ENCODE results near the gene ANKRD55. TPM values are rescaled to one million over a fixed set of nuclear protein-coding genes. Genes with fewer than 3 reads are reported as not detected.

Gene ANKRD55
- total RNA-seq, 1 experiment from 2014 or later: 0.27 TPM

DNA sequence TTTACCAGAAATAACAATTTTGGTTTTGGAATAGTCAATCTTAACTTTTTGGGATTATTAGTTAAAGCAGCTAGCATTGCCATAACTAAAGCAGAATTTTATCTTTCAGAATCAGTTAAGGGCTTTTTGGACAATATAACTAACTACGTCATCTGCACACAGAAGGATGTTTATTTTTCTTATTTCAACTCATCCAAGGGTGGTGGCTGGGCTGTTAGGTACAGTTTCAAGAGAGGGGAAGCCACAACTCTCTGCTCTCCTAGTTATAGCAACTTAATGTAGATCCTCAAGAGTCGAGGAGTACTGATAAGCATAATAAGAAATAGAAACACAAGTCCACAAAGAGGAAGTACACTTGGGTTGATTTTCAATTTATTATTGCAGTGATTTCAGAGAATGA lies 65.6 kb downstream of the ANKRD55 start:
- no peak for DNase-seq
- H3K4me1 Mint-ChIP-seq (ENCODE audit: low read depth, unreplicated experiment): peaks cover 6% of the 10 kb centered on the region
- no peaks in the 10 kb centered on the region for H3K36me3 ChIP-seq (ENCODE audit: control insufficient read depth, insufficient read depth, low read length)
- intact Hi-C loops (cut with micrococcal nuclease; ENCODE audit: unreplicated experiment): no loop called here
- H3K36me3 Mint-ChIP-seq (ENCODE audit: insufficient read depth, unreplicated experiment): no peaks in the 10 kb centered on the region
- no peaks in the 10 kb centered on the region for H3K9me3 Mint-ChIP-seq (ENCODE audit: unreplicated experiment)
- H3K27ac Mint-ChIP-seq (ENCODE audit: unreplicated experiment): no peak overlapping the region
- BruUV-seq (replicated peaks): no TSS peak
- ChIA-PET CTCF (no interaction called here), POLR2A (no interaction called here)
- TF ChIP-seq, protein P1, sequence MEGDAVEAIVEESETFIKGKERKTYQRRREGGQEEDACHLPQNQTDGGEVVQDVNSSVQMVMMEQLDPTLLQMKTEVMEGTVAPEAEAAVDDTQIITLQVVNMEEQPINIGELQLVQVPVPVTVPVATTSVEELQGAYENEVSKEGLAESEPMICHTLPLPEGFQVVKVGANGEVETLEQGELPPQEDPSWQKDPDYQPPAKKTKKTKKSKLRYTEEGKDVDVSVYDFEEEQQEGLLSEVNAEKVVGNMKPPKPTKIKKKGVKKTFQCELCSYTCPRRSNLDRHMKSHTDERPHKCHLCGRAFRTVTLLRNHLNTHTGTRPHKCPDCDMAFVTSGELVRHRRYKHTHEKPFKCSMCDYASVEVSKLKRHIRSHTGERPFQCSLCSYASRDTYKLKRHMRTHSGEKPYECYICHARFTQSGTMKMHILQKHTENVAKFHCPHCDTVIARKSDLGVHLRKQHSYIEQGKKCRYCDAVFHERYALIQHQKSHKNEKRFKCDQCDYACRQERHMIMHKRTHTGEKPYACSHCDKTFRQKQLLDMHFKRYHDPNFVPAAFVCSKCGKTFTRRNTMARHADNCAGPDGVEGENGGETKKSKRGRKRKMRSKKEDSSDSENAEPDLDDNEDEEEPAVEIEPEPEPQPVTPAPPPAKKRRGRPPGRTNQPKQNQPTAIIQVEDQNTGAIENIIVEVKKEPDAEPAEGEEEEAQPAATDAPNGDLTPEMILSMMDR (IDR thresholded peaks at IDR 0.05; ENCODE audit: insufficient read depth in 1 of 2, low read depth in 1 of 2, low read length in 1 of 2, severe bottlenecking in 1 of 2, unreplicated experiment in 1 of 2): no peak
- H3K4me1 ChIP-seq: peaks cover 2% of the 10 kb centered on the region; the same call in 1 of the 2 replicates
- H3K4me3 ChIP-seq (ENCODE audit: low read depth, low read length): no peak overlapping the region
- no peaks in the 10 kb centered on the region for H3K27me3 Mint-ChIP-seq (ENCODE audit: insufficient read depth, unreplicated experiment)
- no peaks in the 10 kb centered on the region for H3K27me3 ChIP-seq (replicated peaks; ENCODE audit: control insufficient read depth, insufficient read depth, low read length)
- H3K9me3 ChIP-seq: no peaks in the 10 kb centered on the region
- no peak overlapping the region for H3K4me3 Mint-ChIP-seq (ENCODE audit: unreplicated experiment)

DNA sequence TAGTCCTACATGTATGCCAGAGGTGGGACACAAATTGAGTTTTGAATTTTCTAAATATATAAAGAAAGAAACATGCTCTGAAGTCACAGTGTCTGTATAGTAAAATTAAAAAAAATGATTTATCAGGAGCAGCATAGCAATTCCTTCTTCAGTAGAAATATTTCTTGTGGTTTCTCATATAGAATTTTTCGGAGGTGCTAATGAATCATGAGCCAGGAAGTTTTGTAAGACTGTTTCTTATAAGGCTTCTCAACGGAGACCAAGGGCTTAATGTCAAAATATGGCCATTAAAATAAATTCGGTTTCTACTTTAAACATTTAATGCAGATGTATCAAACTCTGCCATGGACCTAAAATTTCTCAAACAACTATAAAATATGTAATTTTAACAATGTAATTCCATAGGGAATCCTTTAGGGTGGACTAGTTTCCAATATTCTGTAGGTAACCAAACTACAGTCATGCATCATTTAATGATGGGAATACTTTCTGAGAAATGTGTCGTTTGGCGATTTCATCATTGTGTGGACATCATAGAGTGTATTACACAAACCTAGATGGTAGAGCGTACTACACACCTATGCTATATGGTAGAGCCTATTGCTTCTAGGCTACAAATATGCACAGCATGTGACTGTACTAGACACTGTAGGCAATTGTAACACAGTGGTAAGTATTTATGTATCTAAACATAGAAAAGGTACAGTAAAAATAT lies 66.3 kb downstream of the ANKRD55 start:
- Histone ChIP-seq H3K27me3 (replicated peaks; ENCODE audit: control insufficient read depth, insufficient read depth, low read length) (no peaks in the 10 kb centered on the region), H3K9me3 (no peaks in the 10 kb centered on the region), H3K4me3 (ENCODE audit: low read depth, low read length) (no peak overlapping the region), H3K4me1 (peaks cover 5% of the 10 kb centered on the region), H3K36me3 (ENCODE audit: control insufficient read depth, insufficient read depth, low read length) (no peaks in the 10 kb centered on the region)
- Mint-ChIP-seq H3K27me3 (ENCODE audit: insufficient read depth, unreplicated experiment) (no peaks in the 10 kb centered on the region), H3K36me3 (ENCODE audit: insufficient read depth, unreplicated experiment) (no peaks in the 10 kb centered on the region), H3K27ac (ENCODE audit: unreplicated experiment) (no peak overlapping the region), H3K4me1 (ENCODE audit: low read depth, unreplicated experiment) (peaks cover 10% of the 10 kb centered on the region), H3K9me3 (ENCODE audit: unreplicated experiment) (no peaks in the 10 kb centered on the region), H3K4me3 (ENCODE audit: unreplicated experiment) (no peak overlapping the region)
- ChIA-PET POLR2A (no interaction called here), CTCF (no interaction called here)
- TF ChIP-seq, protein P1 (IDR thresholded peaks at IDR 0.05; ENCODE audit: insufficient read depth in 1 of 2, low read depth in 1 of 2, low read length in 1 of 2, severe bottlenecking in 1 of 2, unreplicated experiment in 1 of 2): no peak
- no peak for DNase-seq
- intact Hi-C loops (cut with micrococcal nuclease; ENCODE audit: unreplicated experiment): no loop called here
- BruUV-seq (replicated peaks): no TSS peak

DNA sequence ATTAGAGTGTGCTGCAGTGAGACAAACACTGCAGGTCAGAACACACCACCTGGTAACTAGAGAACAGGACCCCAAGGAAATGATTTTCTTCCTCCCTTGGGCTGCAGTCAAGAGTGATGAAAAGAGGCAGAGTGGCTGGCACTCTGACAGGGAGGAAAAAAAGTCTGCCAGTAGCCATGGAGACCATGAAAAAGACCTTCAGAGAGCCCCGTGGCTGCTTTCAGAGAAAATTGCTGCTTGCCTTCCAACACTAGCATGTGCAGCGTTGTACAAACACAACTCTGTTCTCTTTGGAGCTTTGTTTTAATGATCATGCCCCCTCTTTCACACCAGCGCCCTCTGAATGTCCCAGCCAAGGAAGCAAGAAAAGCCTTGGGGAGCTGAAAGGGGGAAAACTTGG lies 68.8 kb downstream of the ANKRD55 start:
- Histone ChIP-seq H3K4me3 (ENCODE audit: low read depth, low read length) (no peak overlapping the region), H3K9me3 (no peaks in the 10 kb centered on the region), H3K4me1 (peaks cover 27% of the 10 kb centered on the region), H3K36me3 (ENCODE audit: control insufficient read depth, insufficient read depth, low read length) (no peaks in the 10 kb centered on the region), H3K27me3 (replicated peaks; ENCODE audit: control insufficient read depth, insufficient read depth, low read length) (no peaks in the 10 kb centered on the region)
- H3K36me3 Mint-ChIP-seq (ENCODE audit: insufficient read depth, unreplicated experiment): no peaks in the 10 kb centered on the region
- no TSS peak for BruUV-seq (replicated peaks)
- TF ChIP-seq, protein P1 (IDR thresholded peaks at IDR 0.05; ENCODE audit: insufficient read depth in 1 of 2, low read depth in 1 of 2, low read length in 1 of 2, severe bottlenecking in 1 of 2, unreplicated experiment in 1 of 2): no peak
- H3K4me3 Mint-ChIP-seq (ENCODE audit: unreplicated experiment): no peak overlapping the region
- H3K9me3 Mint-ChIP-seq (ENCODE audit: unreplicated experiment): no peaks in the 10 kb centered on the region
- POLR2A ChIA-PET: no interaction called here
- intact Hi-C loops (cut with micrococcal nuclease; ENCODE audit: unreplicated experiment): no loop called here
- CTCF ChIA-PET: interaction anchor here (0.6 kb wide), 1 partner anchor 181 kb away, joined by 5 read pairs; no protein-coding TSS in a partner anchor
- DNase-seq: no peak
- no peak overlapping the region for H3K27ac Mint-ChIP-seq (ENCODE audit: unreplicated experiment)
- H3K4me1 Mint-ChIP-seq (ENCODE audit: low read depth, unreplicated experiment): peaks cover 32% of the 10 kb centered on the region
- no peaks in the 10 kb centered on the region for H3K27me3 Mint-ChIP-seq (ENCODE audit: insufficient read depth, unreplicated experiment)

Measured in Caco-2 (cell line).